Left lung (tissue), 10 donors: Measurements from ENCODE around the gene MED8. TPM values are rescaled to one million over a fixed set of nuclear protein-coding genes. Genes with fewer than 3 reads are reported as not detected.

Experiments used
- ATAC-seq: fragments of 200-7000 bp; cut with Tn5 transposase; one replicate; pipeline ENCODE4 v1.9.1; 2020; ENCODE audit warnings: moderate library complexity
- DNase-seq, 4 donors: peaks; one replicate each; pipeline ENCODE4 v3.0.0-alpha.2; 2013 to 2020
- H3K27ac ChIP-seq, 2 donors: fragments of 200-600 bp; sonication (generic) in 1 of 2; one replicate each; pipeline versions ENCODE4 v1.5.0 to v1.8.0; 2020 to 2021
- H3K27me3 ChIP-seq, 2 donors: fragments of 200-600 bp; sonication (generic) in 1 of 2; one replicate each; pipeline versions ENCODE4 v1.5.0 to v1.8.0; 2020 to 2021
- H3K36me3 ChIP-seq, 2 donors: fragments of 200-600 bp; sonication (generic) in 1 of 2; one replicate each; pipeline versions ENCODE4 v1.5.0 to v1.8.0; 2020 to 2021
- H3K4me1 ChIP-seq, 2 donors: fragments of 200-600 bp; one replicate each; pipeline ENCODE4 v1.8.0; 2021
- H3K4me3 ChIP-seq, 2 donors: fragments of 200-600 bp; sonication (generic) in 1 of 2; one replicate each; pipeline versions ENCODE4 v1.5.0 to v1.8.0; 2020 to 2021; ENCODE audit warnings: mild to moderate bottlenecking in 1 of 2
- H3K9me3 ChIP-seq, 2 donors: fragments of 200-600 bp; sonication (generic) in 1 of 2; one replicate each; pipeline versions ENCODE4 v1.5.0 to v1.8.0; 2020 to 2021
- CTCF ChIP-seq, 2 donors: fragments of 200-600 bp; sonication (generic) in 1 of 2; IDR thresholded peaks; one replicate each; pipeline versions ENCODE4 v1.5.0 to v1.8.0; 2021; ENCODE audit warnings: antibody characterized with exemption in 2 of 2
- intact Hi-C, 2 donors: fragments of 100-400 bp; cut with DNase I; formaldehyde crosslinking; loops; one replicate each; pipeline versions ENCODE4 v1.11.2 to v1.14.2; 2022
- polyA plus RNA-seq, 6 donors: library from polyadenylated mRNA; unstranded; fragments of 120-200 nt; gene quantifications; one replicate each; pipeline ENCODE4 v1.2.1, GENCODE V29; 2013; ENCODE audit not compliant: insufficient read length in 6 of 6
- total RNA-seq, 2 donors: library from RNA; stranded (reverse); fragmentation: NEBNext Ultra II Directional; extraction: Animal tissue kit (Norgen Biotek cat#: 25700); gene quantifications; one replicate each; pipeline ENCODE4 v1.2.1, GENCODE V29; 2021
- donor health status: DM: no; HTN: yes; CAD: no.
- donor health status: DM: no; HTN: no; CAD: no.

MED8 gene
- total and polyA plus RNA-seq, 8 donors, result 32.1 to 48.5 (median 37.1) TPM

GRCh38 chr1:43422995-43423671, 33.5 kb upstream of the MED8 start:
- no peaks in the 10 kb centered on the region for H3K27me3 ChIP-seq
- no peaks in the 10 kb centered on the region for H3K4me1 ChIP-seq
- intact Hi-C loops, result no loop called here
- no peak overlapping the region for H3K4me3 ChIP-seq
- no peak for TF ChIP-seq CTCF (IDR thresholded peaks at IDR 0.05)
- H3K9me3 ChIP-seq, result no peaks in the 10 kb centered on the region
- DNase-seq (no peak), ATAC-seq (no peak)
- no peak overlapping the region for H3K27ac ChIP-seq
- H3K36me3 ChIP-seq, result peaks cover 3 to 95% of the 10 kb centered on the region in 2 donors

GRCh38 chr1:43421976-43422750, 32.6 kb upstream of the MED8 start:
- H3K27ac ChIP-seq, result no peak overlapping the region
- H3K36me3 ChIP-seq, result peaks cover 3 to 95% of the 10 kb centered on the region in 2 donors
- TF ChIP-seq CTCF (IDR thresholded peaks at IDR 0.05), result no peak

GRCh38 chr1:43421396-43421795, 31.8 kb upstream of the MED8 start:
- intact Hi-C loops, result no loop called here
- no peak for DNase-seq
- no peak for TF ChIP-seq CTCF (IDR thresholded peaks at IDR 0.05)
- no peak overlapping the region for H3K4me3 ChIP-seq
- no peaks in the 10 kb centered on the region for H3K27me3 ChIP-seq
- ATAC-seq, result no peak
- H3K27ac ChIP-seq, result no peak overlapping the region
- H3K9me3 ChIP-seq, result no peaks in the 10 kb centered on the region
- peaks cover 3 to 95% of the 10 kb centered on the region in 2 donors for H3K36me3 ChIP-seq
- no peaks in the 10 kb centered on the region for H3K4me1 ChIP-seq

More at GRCh38 chr1:43421976-43422750, 32.6 kb upstream of the MED8 start:
- ATAC-seq (no peak), DNase-seq (no peak)
- Histone ChIP-seq H3K4me1 (no peaks in the 10 kb centered on the region), H3K9me3 (no peaks in the 10 kb centered on the region), H3K4me3 (no peak overlapping the region), H3K27me3 (no peaks in the 10 kb centered on the region)
- intact Hi-C loops, result no loop called here

GRCh38 chr1:43420874-43421273, 31.3 kb upstream of the MED8 start:
- H3K27me3 ChIP-seq, result no peaks in the 10 kb centered on the region
- peaks cover 3 to 95% of the 10 kb centered on the region in 2 donors for H3K36me3 ChIP-seq
- no peak for DNase-seq
- intact Hi-C loops, result no loop called here
- ATAC-seq, result no peak
- no peaks in the 10 kb centered on the region for H3K9me3 ChIP-seq
- TF ChIP-seq CTCF (IDR thresholded peaks at IDR 0.05), result no peak
- no peak overlapping the region for H3K4me3 ChIP-seq
- H3K27ac ChIP-seq, result no peak overlapping the region
- H3K4me1 ChIP-seq, result no peaks in the 10 kb centered on the region
